K562 (cell line): ENCODE data around the gene METRNL. TPM values are rescaled to one million over a fixed set of nuclear protein-coding genes. Genes with fewer than 3 reads are reported as not detected.

Experiments used
- ATAC-seq: fragments of 200-7000 bp; cut with Tn5 transposase; 3 replicates; pipeline ENCODE4 v1.9.1; 2020; ENCODE audit warnings: moderate library complexity
- BruUV-seq: library from RNA; stranded (reverse); fragments of 400-500 nt; replicated peaks from 2 replicates; lab custom pipeline; 2021; lab: Mats Ljungman, UMichigan
- CTCF ChIA-PET: fragments of 300-600 bp; formaldehyde crosslinking; extraction: SDS; loops from one replicate; lab custom pipeline; 2021; ENCODE audit warnings: low intra/inter-chr PET ratio; lab: Yijun Ruan, JAX
- POLR2A ChIA-PET: fragments of 300-600, 350-650 bp; sonication (Branson Sonifier 250); formaldehyde crosslinking; extraction: SDS; loops from one replicate; lab custom pipeline; 2021; ENCODE audit warnings: antibody characterized with exemption, inconsistent platforms; lab: Yijun Ruan, JAX
- DNase-seq, 4 experiments: peaks; one replicate each; pipeline versions ENCODE4 v3.0.0 to v3.0.0-alpha.2; 2011 to 2018; ENCODE audit warnings: low spot score in 3 of 4, mixed read lengths in 3 of 4; ENCODE audit errors: extremely low read depth in 1 of 4
- FAIRE-seq: peaks from 2 replicates; lab custom pipeline; 2011; peaks lifted over from hg19 to GRCh38; lab: Jason Lieb, UNC
- H2AFZ ChIP-seq: 2 replicates; pipeline ENCODE4 v1.6.0; 2011; ENCODE audit warnings: low read depth, low read length, control low read depth, inconsistent platforms
- H3K27ac ChIP-seq: fragments of 200-600 bp; 3 replicates; pipeline ENCODE4 v1.8.0; 2011; ENCODE audit warnings: low read depth, mild to moderate bottlenecking, control low read depth, inconsistent platforms, low read length, moderate library complexity, mixed read lengths; ENCODE audit errors: extremely low read depth
- H3K27me3 ChIP-seq, 2 experiments: fragments of 300-600 bp in 1 of 2; 2 replicates in 1 of 2; 3 replicates in 1 of 2; pipeline versions ENCODE4 v1.6.0 to v1.8.0; 2011; ENCODE audit warnings: inconsistent platforms in 2 of 2, low read length in 2 of 2, mild to moderate bottlenecking in 1 of 2, mixed read lengths in 1 of 2, moderate library complexity in 1 of 2; ENCODE audit not compliant: control insufficient read depth in 2 of 2, insufficient read depth in 2 of 2
- H3K36me3 ChIP-seq: fragments of 300-600 bp; 3 replicates; pipeline ENCODE4 v1.8.0; 2011; ENCODE audit warnings: mild to moderate bottlenecking, low read length, inconsistent platforms; ENCODE audit not compliant: control insufficient read depth, insufficient read depth
- H3K4me1 ChIP-seq, 2 experiments: fragments of 200-600 bp in 1 of 2; replicated peaks in 1 of 2; 2 replicates in 1 of 2; 3 replicates in 1 of 2; pipeline versions ENCODE4 v1.5.1 to v1.8.0; 2011; ENCODE audit warnings: inconsistent platforms in 2 of 2, low read length in 2 of 2, mild to moderate bottlenecking in 1 of 2, mixed read lengths in 1 of 2, moderate library complexity in 1 of 2; ENCODE audit not compliant: control insufficient read depth in 2 of 2, insufficient read depth in 2 of 2
- H3K4me2 ChIP-seq: 2 replicates; pipeline ENCODE4 v1.6.1; 2011; ENCODE audit warnings: low read length, control low read depth, inconsistent platforms, mixed read lengths; ENCODE audit not compliant: insufficient read depth
- H3K4me3 ChIP-seq: fragments of 200-600 bp; sonication (generic), shearing (Covaris generic); 2 replicates; pipeline ENCODE4 v1.5.1; 2016; ENCODE audit warnings: control low read depth, inconsistent platforms
- H3K79me2 ChIP-seq: fragments of 200-600 bp; 3 replicates; pipeline ENCODE4 v1.8.0; 2011; ENCODE audit warnings: low read length, inconsistent platforms; ENCODE audit not compliant: control insufficient read depth, insufficient read depth
- H3K9ac ChIP-seq, 2 experiments: 2 replicates each; pipeline versions ENCODE4 v1.6.0 to v1.6.1; 2011; ENCODE audit warnings: low read depth in 2 of 2, low read length in 2 of 2, control low read depth in 1 of 2, inconsistent platforms in 1 of 2, mild to moderate bottlenecking in 1 of 2, mixed read lengths in 1 of 2; ENCODE audit not compliant: insufficient read depth in 1 of 2
- H3K9me1 ChIP-seq: one replicate; pipeline ENCODE4 v1.6.0; 2011; ENCODE audit warnings: inconsistent platforms, mild to moderate bottlenecking, low read length, moderate library complexity; ENCODE audit not compliant: control insufficient read depth, insufficient read depth
- H3K9me3 ChIP-seq: replicated peaks from 2 replicates; pipeline ENCODE4 v1.5.1; 2011; ENCODE audit warnings: low read depth, low read length, inconsistent platforms; ENCODE audit not compliant: control insufficient read depth, insufficient read depth
- H4K20me1 ChIP-seq: replicated peaks from 2 replicates; pipeline ENCODE4 v1.6.1; 2011; ENCODE audit warnings: low read length, inconsistent platforms, mixed read lengths; ENCODE audit not compliant: control insufficient read depth, insufficient read depth
- ARHGAP35 ChIP-seq: fragments of 450-650 bp; IDR thresholded peaks from 2 replicates; pipeline ENCODE4 v1.6.1; 2018; ENCODE audit not compliant: partially characterized antibody
- C11orf30 ChIP-seq: fragments of 450-650 bp; IDR thresholded peaks from 2 replicates; pipeline ENCODE4 v1.6.1; 2016; ENCODE audit warnings: low read depth, mild to moderate bottlenecking
- HNRNPL ChIP-seq: fragments of 200-400 bp; formaldehyde crosslinking; IDR thresholded peaks from 2 replicates; pipeline ENCODE4 v1.6.1; 2017; ENCODE audit warnings: low read depth, mild to moderate bottlenecking, low read length
- ILF3 ChIP-seq: fragments of 450-650 bp; IDR thresholded peaks from 2 replicates; pipeline ENCODE4 v1.6.1; 2018; ENCODE audit warnings: antibody characterized with exemption, mild to moderate bottlenecking, moderate library complexity, borderline replicate concordance
- KLF1 ChIP-seq: fragments of 450-650 bp; IDR thresholded peaks from 2 replicates; pipeline ENCODE4 v1.6.1; 2016; ENCODE audit warnings: missing genetic modification characterization, missing compliant biosample characterization
- MAFF ChIP-seq: IDR thresholded peaks from 2 replicates; pipeline ENCODE4 v1.6.1; 2012; ENCODE audit warnings: low read length, improper control_type of control experiment
- MAFG ChIP-seq: fragments of 450-650 bp; conservative IDR thresholded peaks from 2 replicates; pipeline ENCODE4 v1.6.1; 2016; ENCODE audit warnings: missing genetic modification characterization, missing compliant biosample characterization
- NFXL1 ChIP-seq: fragments of 450-650 bp; formaldehyde crosslinking; IDR thresholded peaks from 2 replicates; pipeline ENCODE4 v1.4.0; 2021; ENCODE audit warnings: mild to moderate bottlenecking
- PBX2 ChIP-seq, 2 experiments: IDR thresholded peaks in 1 of 2; conservative IDR thresholded peaks in 1 of 2; 2 replicates each; pipeline ENCODE4 v1.6.1; 2016; ENCODE audit warnings: low read depth in 2 of 2, mild to moderate bottlenecking in 1 of 2, missing compliant biosample characterization in 1 of 2, missing genetic modification characterization in 1 of 2, moderate library complexity in 1 of 2
- RBM25 ChIP-seq: fragments of 200-400 bp; formaldehyde crosslinking; IDR thresholded peaks from 2 replicates; pipeline ENCODE4 v1.6.1; 2018; ENCODE audit warnings: low read length, low read depth, moderate library complexity; ENCODE audit not compliant: severe bottlenecking
- SP2 ChIP-seq: IDR thresholded peaks from 2 replicates; pipeline ENCODE4 v1.6.1; 2011; ENCODE audit warnings: mild to moderate bottlenecking, low read depth, low read length, moderate library complexity; ENCODE audit not compliant: poor library complexity, severe bottlenecking; ENCODE audit errors: extremely low read depth
- TFAP4 ChIP-seq: sonication (generic); formaldehyde crosslinking; IDR thresholded peaks from 2 replicates; pipeline ENCODE4 v1.8.0; 2022; ENCODE audit warnings: missing genetic modification reagents, mild to moderate bottlenecking, moderate library complexity, borderline replicate concordance
- ZFP91 ChIP-seq: sonication (generic); formaldehyde crosslinking; IDR thresholded peaks from 2 replicates; pipeline ENCODE4 v1.8.0; 2022; ENCODE audit warnings: mild to moderate bottlenecking, missing genetic modification reagents
- ZNF311 ChIP-seq: fragments of 250-450 bp; sonication (Bioruptor Pico); IDR thresholded peaks from 2 replicates; pipeline ENCODE4 v1.4.0; 2020; ENCODE audit warnings: mild to moderate bottlenecking, moderate library complexity
- ZNF316 ChIP-seq: fragments of 450-650 bp; IDR thresholded peaks from 2 replicates; pipeline ENCODE4 v1.6.1; 2016
- ZNF436 ChIP-seq: fragments of 250-450, 450-650 bp; sonication (Bioruptor Pico); formaldehyde crosslinking; IDR thresholded peaks from 2 replicates; pipeline ENCODE4 v1.7.0; 2020; ENCODE audit warnings: mild to moderate bottlenecking
- ZNF551 ChIP-seq: fragments of 250-450 bp; sonication (Bioruptor Pico); IDR thresholded peaks from 2 replicates; pipeline ENCODE4 v1.5.0; 2021; ENCODE audit warnings: mild to moderate bottlenecking, moderate library complexity
- ZNF830 ChIP-seq: fragments of 250-450 bp; sonication (Bioruptor Pico); IDR thresholded peaks from 2 replicates; pipeline ENCODE4 v1.5.0; 2021; ENCODE audit warnings: mild to moderate bottlenecking
- ZZZ3 ChIP-seq: fragments of 450-650 bp; IDR thresholded peaks from 2 replicates; pipeline ENCODE4 v1.6.1; 2016; ENCODE audit warnings: antibody characterized with exemption, mild to moderate bottlenecking, moderate library complexity
- WGBS: fragments of 100-300 bp; shearing (Covaris generic); methylation state at CpG from one replicate; pipeline ENCODE4 v1.1.6; 2016; ENCODE audit warnings: low coverage, mixed read lengths; ENCODE audit not compliant: insufficient coverage; ENCODE audit errors: missing lambda C conversion rate; 5-methylcytosine and 5-hydroxymethylcytosine counted together
- in situ Hi-C: fragments of 300-500 bp; cut with MboI; formaldehyde crosslinking; loops from 4 replicates; pipeline ENCODE4 v1.15.0; 2018; ENCODE audit warnings: inconsistent platforms, mixed read lengths
- intact Hi-C: fragments of 100-400 bp; cut with micrococcal nuclease; formaldehyde crosslinking; loops from 2 replicates; pipeline ENCODE4 v1.14.2; 2022
- polyA plus RNA-seq, 8 experiments: library from polyadenylated mRNA; depleted of rRNA in 4 of 8; stranded (reverse) in 5 of 8; unstranded in 3 of 8; fragments of >200 nt; fragmentation: Nextera tagmentation in 2 of 8; fragmentation: Illumina TruSeq in 1 of 8; extraction: Ambion mirVana in 2 of 8; extraction: Trizol in 1 of 8; gene quantifications; 2 replicates each; pipeline versions ENCODE4 v1.2.1 to v1.2.3, GENCODE V29; 2011 to 2014; ENCODE audit warnings: inconsistent platforms in 1 of 8, missing spikeins in 1 of 8
- total RNA-seq, 7 experiments: library from RNA; depleted of rRNA in 6 of 7; stranded (reverse); fragments of >200 nt in 6 of 7; fragmentation: Illumina TruSeq in 2 of 7; extraction: Trizol in 2 of 7; gene quantifications; 2 replicates each; pipeline versions ENCODE4 v1.2.1 to v1.2.3, GENCODE V29; 2011 to 2021; ENCODE audit warnings: low replicate concordance in 1 of 7

The METRNL gene
- total and polyA plus RNA-seq, 9 of the 15 experiments (the other 6 are each of a cell fraction or from before 2014, with no cell fraction given): 0.17 to 31.8 (median 2.9) TPM

GRCh38 chr17:83087788-83088360 is 8.5 kb downstream of the METRNL start:
- no TSS peak for BruUV-seq
- CTCF ChIA-PET: no interaction called here
- WGBS: 88% methylated on average over 30 of the region's 31 CpGs
- TF ChIP-seq ZNF316 (peak; percentile 57), ZFP91 (CRISPR knock-in tag) (no peak), NFXL1 (CRISPR knock-in tag) (no peak), ILF3 (no peak), TFAP4 (CRISPR knock-in tag) (no peak), MAFF (peak; percentile 5; the same call in 1 of the 2 replicates), ZNF830 (CRISPR knock-in tag) (no peak), KLF1 (tag) (no peak), SP2 (no peak), HNRNPL (no peak), RBM25 (no peak), ZZZ3 (no peak), ZNF551 (CRISPR knock-in tag) (no peak), C11orf30 (peak; percentile 60), ZNF311 (CRISPR knock-in tag) (no peak), PBX2 (CRISPR knock-in tag; IDR thresholded peaks at IDR 0.05; ENCODE audit: low read depth) (no peak), PBX2 (tag; conservative IDR thresholded peaks at IDR 0.05; ENCODE audit: low read depth) (no peak), MAFG (tag) (peak; percentile 30; the same call in 1 of the 2 replicates), ARHGAP35 (no peak), ZNF436 (CRISPR knock-in tag) (no peak)

More at GRCh38 chr17:83087788-83088360, 8.5 kb downstream of the METRNL start:
- ATAC-seq: no peak
- H3K9ac ChIP-seq: peak overlapping the region in 1 of 2 experiments; percentile 17; a peak in 1 of 4 replicates
- H3K4me1 ChIP-seq: peaks cover 11 to 80% of the 10 kb centered on the region in 2 experiments; a peak in 4 of 5 replicates
- peaks cover 44% of the 10 kb centered on the region for H3K79me2 ChIP-seq
- intact Hi-C loops: no loop called here
- peaks cover 58% of the 10 kb centered on the region; the same call in 2 of the 3 replicates for H3K36me3 ChIP-seq
- peaks cover 33% of the 10 kb centered on the region for H4K20me1 ChIP-seq
- H3K9me3 ChIP-seq: no peaks in the 10 kb centered on the region
- no peak overlapping the region for H3K4me2 ChIP-seq
- no peak for DNase-seq
- POLR2A ChIA-PET: interaction anchor here (0.6 to 1.3 kb wide), 3 partner anchors 11 to 113 kb away, joined by 3 to 10 read pairs (median 3); no protein-coding TSS in a partner anchor
- no peak for FAIRE-seq
- H3K27ac ChIP-seq: no peak overlapping the region
- no peak overlapping the region for H3K4me3 ChIP-seq
- H3K9me1 ChIP-seq: peaks cover 7% of the 10 kb centered on the region
- H2AFZ ChIP-seq: no peak overlapping the region
- in situ Hi-C loops: no loop called here
- H3K27me3 ChIP-seq: no peaks in the 10 kb centered on the region
